ENCODE measurements around the gene KLHDC9. TPM values are rescaled to one million over a fixed set of nuclear protein-coding genes. Genes with fewer than 3 reads are reported as not detected.

The KLHDC9 gene
- total and polyA plus RNA-seq, 9 of the 15 experiments (the other 6 are each of a cell fraction or from before 2014, with no cell fraction given), result not detected

- Histone ChIP-seq H3K79me2 (ENCODE audit: control insufficient read depth, insufficient read depth, low read length) (no peaks in the 10 kb centered on the region), H2AFZ (ENCODE audit: low read depth, low read length) (no peak overlapping the region), H3K9ac (ENCODE audit: insufficient read depth in 1 of 2, low read depth in 2 of 2, low read length in 2 of 2) (no peak overlapping the region), H3K9me3 (replicated peaks; ENCODE audit: control insufficient read depth, insufficient read depth, low read depth, low read length) (no peaks in the 10 kb centered on the region), H3K4me1 (replicated peaks in 1 of 2; ENCODE audit: control insufficient read depth in 2 of 2, insufficient read depth in 2 of 2, low read length in 2 of 2) (peaks cover 0 to 4% of the 10 kb centered on the region in 2 experiments; a peak in 2 of 5 replicates), H3K27me3 (ENCODE audit: control insufficient read depth in 2 of 2, insufficient read depth in 2 of 2, low read length in 2 of 2) (no peaks in the 10 kb centered on the region), H3K9me1 (ENCODE audit: control insufficient read depth, insufficient read depth, low read length) (no peaks in the 10 kb centered on the region), H3K36me3 (ENCODE audit: control insufficient read depth, insufficient read depth, low read length) (no peaks in the 10 kb centered on the region), H3K27ac (ENCODE audit: extremely low read depth, low read depth, low read length) (no peak overlapping the region), H4K20me1 (replicated peaks; ENCODE audit: control insufficient read depth, insufficient read depth, low read length) (no peaks in the 10 kb centered on the region), H3K4me3 (no peak overlapping the region), H3K4me2 (ENCODE audit: insufficient read depth, low read length) (no peak overlapping the region)
- ATAC-seq (no peak), DNase-seq (ENCODE audit: extremely low read depth in 1 of 4, low spot score in 3 of 4) (no peak), FAIRE-seq (no peak)
- in situ Hi-C loops (cut with MboI) (no loop called here), intact Hi-C loops (cut with micrococcal nuclease) (no loop called here)
- BruUV-seq (replicated peaks), result no TSS peak
- ChIA-PET CTCF (ENCODE audit: low intra/inter-chr PET ratio) (no interaction called here), POLR2A (interaction anchor here (0.6 kb wide), 2 partner anchors 14 to 194 kb away, joined by 3 read pairs; partner anchors contain the start of gene USP21)
- 21% methylated on average over 3 of the region's 3 CpGs for WGBS (ENCODE audit: insufficient coverage, low coverage, missing lambda C conversion rate)
- TF ChIP-seq PRDM10 (IDR thresholded peaks at IDR 0.05; ENCODE audit: partially characterized antibody) (peak; percentile 79), ZNF586 (CRISPR knock-in tag; conservative IDR thresholded peaks at IDR 0.05) (no peak)
Observed at GRCh38 chr1:161145832-161146231, 47.7 kb downstream of the KLHDC9 start.

Small RNA genes within 50 kb of the gene (small RNA-seq; reads per million reads assigned to genes)
- not detected for gene RF01225

Other genes with a start within 250 kb of the KLHDC9 start
Only the 7 nearest of the 24 such genes appear.
- 59.8 and 77.5 TPM in 2 replicates for gene USF1, start 52.4 kb upstream of the KLHDC9 start, total RNA-seq (2014; rRNA removed)
- 43.1 and 52.9 TPM in 2 replicates for gene USF1, start 52.4 kb upstream of the KLHDC9 start, total RNA-seq (2014; rRNA removed; fragmentation: Illumina TruSeq; extraction: Trizol)
- 56.4 and 57.5 TPM in 2 replicates for gene USF1, start 52.4 kb upstream of the KLHDC9 start, total RNA-seq (2015; rRNA removed; fragmentation: Illumina TruSeq; extraction: Trizol)
- 50.6 and 51.1 TPM in 2 replicates for gene USF1, start 52.4 kb upstream of the KLHDC9 start, total RNA-seq (2021)
- gene USF1, start 52.4 kb upstream of the KLHDC9 start, polyA plus RNA-seq (2011; rRNA removed), result 52.8 and 54.2 TPM in 2 replicates
- gene USF1, start 52.4 kb upstream of the KLHDC9 start, polyA plus RNA-seq (2014; fragmentation: Illumina TruSeq; extraction: Trizol), result 53.1 and 57.5 TPM in 2 replicates
- 10 to 100 TPM in 1 of 2 experiments, 1 to 10 TPM in 1; 7.4 to 46.3 TPM for gene USF1, start 52.4 kb upstream of the KLHDC9 start, polyA plus RNA-seq (2014; fragmentation: Nextera tagmentation; extraction: Ambion mirVana)
- 50.9 and 60.2 TPM in 2 replicates for gene USF1, start 52.4 kb upstream of the KLHDC9 start, polyA plus RNA-seq (2014; rRNA removed)
- gene ARHGAP30, start 28.5 kb upstream of the KLHDC9 start, total RNA-seq (2014; rRNA removed), result 0.04 and 0.73 TPM in 2 replicates
- gene ARHGAP30, start 28.5 kb upstream of the KLHDC9 start, total RNA-seq (2014; rRNA removed; fragmentation: Illumina TruSeq; extraction: Trizol), result 0.06 and 0.07 TPM in 2 replicates
- 0.04 and 0.07 TPM in 2 replicates for gene ARHGAP30, start 28.5 kb upstream of the KLHDC9 start, total RNA-seq (2015; rRNA removed; fragmentation: Illumina TruSeq; extraction: Trizol)
- gene ARHGAP30, start 28.5 kb upstream of the KLHDC9 start, total RNA-seq (2021), result 0.35 and 0.42 TPM in 2 replicates
- gene ARHGAP30, start 28.5 kb upstream of the KLHDC9 start, polyA plus RNA-seq (2011; rRNA removed), result 0.12 and 0.20 TPM in 2 replicates
- gene ARHGAP30, start 28.5 kb upstream of the KLHDC9 start, polyA plus RNA-seq (2014; fragmentation: Illumina TruSeq; extraction: Trizol), result 0.11 and 0.12 TPM in 2 replicates
- under 1 TPM; 0.01 to 0.03 TPM for gene ARHGAP30, start 28.5 kb upstream of the KLHDC9 start, polyA plus RNA-seq (2014; fragmentation: Nextera tagmentation; extraction: Ambion mirVana)
- gene ARHGAP30, start 28.5 kb upstream of the KLHDC9 start, polyA plus RNA-seq (2014; rRNA removed), result 0.17 and 0.18 TPM in 2 replicates
- gene NECTIN4, start 8.8 kb upstream of the KLHDC9 start, total RNA-seq (2014; rRNA removed), result not detected in 2 replicates
- not detected in 2 replicates for gene NECTIN4, start 8.8 kb upstream of the KLHDC9 start, total RNA-seq (2014; rRNA removed; fragmentation: Illumina TruSeq; extraction: Trizol)
- gene NECTIN4, start 8.8 kb upstream of the KLHDC9 start, total RNA-seq (2015; rRNA removed; fragmentation: Illumina TruSeq; extraction: Trizol), result not detected in 2 replicates
- gene NECTIN4, start 8.8 kb upstream of the KLHDC9 start, total RNA-seq (2021), result 0.09 TPM in 1 of 2 replicates, not detected in the other
- 0.01 TPM in 1 of 2 replicates, not detected in the other for gene NECTIN4, start 8.8 kb upstream of the KLHDC9 start, polyA plus RNA-seq (2011; rRNA removed)
- not detected in 2 replicates for gene NECTIN4, start 8.8 kb upstream of the KLHDC9 start, polyA plus RNA-seq (2014; fragmentation: Illumina TruSeq; extraction: Trizol)
- gene NECTIN4, start 8.8 kb upstream of the KLHDC9 start, polyA plus RNA-seq (2014; fragmentation: Nextera tagmentation; extraction: Ambion mirVana), result not detected
- 0.09 TPM in 1 of 2 replicates, not detected in the other for gene NECTIN4, start 8.8 kb upstream of the KLHDC9 start, polyA plus RNA-seq (2014; rRNA removed)
- gene PFDN2, start 19.7 kb downstream of the KLHDC9 start, total RNA-seq (2014; rRNA removed), result 154 and 172 TPM in 2 replicates
- gene PFDN2, start 19.7 kb downstream of the KLHDC9 start, total RNA-seq (2014; rRNA removed; fragmentation: Illumina TruSeq; extraction: Trizol), result 101 and 120 TPM in 2 replicates
- 104 TPM in 2 replicates for gene PFDN2, start 19.7 kb downstream of the KLHDC9 start, total RNA-seq (2015; rRNA removed; fragmentation: Illumina TruSeq; extraction: Trizol)
- 142 and 144 TPM in 2 replicates for gene PFDN2, start 19.7 kb downstream of the KLHDC9 start, total RNA-seq (2021)
- gene PFDN2, start 19.7 kb downstream of the KLHDC9 start, polyA plus RNA-seq (2011; rRNA removed), result 120 and 176 TPM in 2 replicates
- gene PFDN2, start 19.7 kb downstream of the KLHDC9 start, polyA plus RNA-seq (2014; fragmentation: Illumina TruSeq; extraction: Trizol), result 181 and 235 TPM in 2 replicates
- 10 to 100 TPM; 50.2 to 77.1 TPM for gene PFDN2, start 19.7 kb downstream of the KLHDC9 start, polyA plus RNA-seq (2014; fragmentation: Nextera tagmentation; extraction: Ambion mirVana)
- gene PFDN2, start 19.7 kb downstream of the KLHDC9 start, polyA plus RNA-seq (2014; rRNA removed), result 335 and 361 TPM in 2 replicates
- gene NIT1, start 19.7 kb downstream of the KLHDC9 start, total RNA-seq (2014; rRNA removed), result 23.1 and 29.3 TPM in 2 replicates
- gene NIT1, start 19.7 kb downstream of the KLHDC9 start, total RNA-seq (2014; rRNA removed; fragmentation: Illumina TruSeq; extraction: Trizol), result 30.2 and 30.9 TPM in 2 replicates
- gene NIT1, start 19.7 kb downstream of the KLHDC9 start, total RNA-seq (2015; rRNA removed; fragmentation: Illumina TruSeq; extraction: Trizol), result 25.6 and 27.4 TPM in 2 replicates
- 35.9 and 41.0 TPM in 2 replicates for gene NIT1, start 19.7 kb downstream of the KLHDC9 start, total RNA-seq (2021)
- gene NIT1, start 19.7 kb downstream of the KLHDC9 start, polyA plus RNA-seq (2011; rRNA removed), result 18.4 and 25.1 TPM in 2 replicates
- 48.9 and 49.2 TPM in 2 replicates for gene NIT1, start 19.7 kb downstream of the KLHDC9 start, polyA plus RNA-seq (2014; fragmentation: Illumina TruSeq; extraction: Trizol)
- gene NIT1, start 19.7 kb downstream of the KLHDC9 start, polyA plus RNA-seq (2014; fragmentation: Nextera tagmentation; extraction: Ambion mirVana), result 10 to 100 TPM; 69.8 to 76.0 TPM
- 33.7 and 35.5 TPM in 2 replicates for gene NIT1, start 19.7 kb downstream of the KLHDC9 start, polyA plus RNA-seq (2014; rRNA removed)
- gene DEDD, start 34.3 kb downstream of the KLHDC9 start, total RNA-seq (2014; rRNA removed), result 15.6 and 19.1 TPM in 2 replicates
- 11.6 and 12.0 TPM in 2 replicates for gene DEDD, start 34.3 kb downstream of the KLHDC9 start, total RNA-seq (2014; rRNA removed; fragmentation: Illumina TruSeq; extraction: Trizol)
- gene DEDD, start 34.3 kb downstream of the KLHDC9 start, total RNA-seq (2015; rRNA removed; fragmentation: Illumina TruSeq; extraction: Trizol), result 11.6 and 13.4 TPM in 2 replicates
- 26.3 and 29.0 TPM in 2 replicates for gene DEDD, start 34.3 kb downstream of the KLHDC9 start, total RNA-seq (2021)
- gene DEDD, start 34.3 kb downstream of the KLHDC9 start, polyA plus RNA-seq (2011; rRNA removed), result 16.0 and 24.4 TPM in 2 replicates
- gene DEDD, start 34.3 kb downstream of the KLHDC9 start, polyA plus RNA-seq (2014; fragmentation: Illumina TruSeq; extraction: Trizol), result 31.4 and 35.0 TPM in 2 replicates
- 10 to 100 TPM; 31.6 to 41.0 TPM for gene DEDD, start 34.3 kb downstream of the KLHDC9 start, polyA plus RNA-seq (2014; fragmentation: Nextera tagmentation; extraction: Ambion mirVana)
- 16.7 and 16.8 TPM in 2 replicates for gene DEDD, start 34.3 kb downstream of the KLHDC9 start, polyA plus RNA-seq (2014; rRNA removed)
- gene UFC1, start 55.6 kb downstream of the KLHDC9 start, total RNA-seq (2014; rRNA removed), result 97.1 and 112 TPM in 2 replicates
- 151 TPM in 2 replicates for gene UFC1, start 55.6 kb downstream of the KLHDC9 start, total RNA-seq (2014; rRNA removed; fragmentation: Illumina TruSeq; extraction: Trizol)
- 165 and 167 TPM in 2 replicates for gene UFC1, start 55.6 kb downstream of the KLHDC9 start, total RNA-seq (2015; rRNA removed; fragmentation: Illumina TruSeq; extraction: Trizol)
- 92.8 and 94.2 TPM in 2 replicates for gene UFC1, start 55.6 kb downstream of the KLHDC9 start, total RNA-seq (2021)
- gene UFC1, start 55.6 kb downstream of the KLHDC9 start, polyA plus RNA-seq (2011; rRNA removed), result 161 and 166 TPM in 2 replicates
- 167 and 190 TPM in 2 replicates for gene UFC1, start 55.6 kb downstream of the KLHDC9 start, polyA plus RNA-seq (2014; fragmentation: Illumina TruSeq; extraction: Trizol)
- 100 to 1,000 TPM; 213 to 220 TPM for gene UFC1, start 55.6 kb downstream of the KLHDC9 start, polyA plus RNA-seq (2014; fragmentation: Nextera tagmentation; extraction: Ambion mirVana)
- gene UFC1, start 55.6 kb downstream of the KLHDC9 start, polyA plus RNA-seq (2014; rRNA removed), result 113 and 143 TPM in 2 replicates

Measured in K562 (cell line).